Bronchial epithelial cell (primary cell): ENCODE measurements around the gene USH2A. TPM values are rescaled to one million over a fixed set of nuclear protein-coding genes. Genes with fewer than 3 reads are reported as not detected.

Source experiments
- DNase-seq: peaks from one replicate; pipeline ENCODE4 v3.0.0-alpha.2; 2010; ENCODE audit warnings: low read depth
- FAIRE-seq: peaks from 2 replicates; lab custom pipeline; 2011; peaks lifted over from hg19 to GRCh38; lab: Jason Lieb, UNC
- H3K27me3 ChIP-seq: 2 replicates; pipeline ENCODE4 v1.5.1; 2011; ENCODE audit warnings: low read length; ENCODE audit not compliant: control insufficient read depth, insufficient read depth
- H3K36me3 ChIP-seq: 2 replicates; pipeline ENCODE4 v1.5.1; 2011; ENCODE audit warnings: low read length; ENCODE audit not compliant: control insufficient read depth, insufficient read depth
- H3K4me3 ChIP-seq: 2 replicates; pipeline ENCODE4 v1.5.1; 2011; ENCODE audit warnings: mild to moderate bottlenecking, low read depth, low read length, control low read depth
- CTCF ChIP-seq: IDR thresholded peaks from 2 replicates; pipeline ENCODE4 v1.5.1; 2011; ENCODE audit warnings: mild to moderate bottlenecking, moderate library complexity, low read length, control low read depth, inconsistent platforms; ENCODE audit not compliant: insufficient read depth, severe bottlenecking
- total RNA-seq: library from RNA; depleted of rRNA; stranded (reverse); fragments of >200 nt; gene quantifications from 2 replicates; pipeline ENCODE4 v1.2.1, GENCODE V29; 2014

The USH2A gene
- total RNA-seq, 1 donor from 2014 or later, result not detected

DNA sequence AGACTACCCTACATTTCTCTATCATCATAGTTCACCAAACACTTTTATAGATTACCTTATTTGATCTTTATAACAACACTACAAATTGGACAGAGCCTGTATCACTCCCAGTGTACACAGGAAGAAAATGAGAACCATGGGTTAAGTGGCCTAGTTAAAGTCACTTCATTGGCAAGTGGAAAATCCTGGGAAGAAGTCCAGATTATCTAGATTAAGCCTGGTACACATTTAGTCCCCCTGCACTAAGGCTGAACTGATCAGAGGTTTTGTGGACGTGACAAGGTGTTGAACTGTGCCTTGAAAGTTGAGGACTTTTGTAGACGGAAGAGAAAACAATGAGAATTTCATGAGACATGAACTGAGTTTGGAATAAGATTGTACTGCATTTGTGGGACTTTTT lies 7.5 kb upstream of the USH2A start:
- FAIRE-seq, result no peak
- no peak overlapping the region for H3K4me3 ChIP-seq
- no peak for TF ChIP-seq CTCF

GRCh38 chr1:216425577-216425976 lies 2.3 kb upstream of the USH2A start:
- H3K4me3 ChIP-seq, result no peak overlapping the region
- no peak for FAIRE-seq
- H3K36me3 ChIP-seq, result no peaks in the 10 kb centered on the region
- no peaks in the 10 kb centered on the region for H3K27me3 ChIP-seq
- no peak for DNase-seq
- TF ChIP-seq CTCF, result no peak

More for the DNA sequence above, 7.5 kb upstream of the USH2A start:
- DNase-seq, result no peak
- H3K27me3 ChIP-seq, result no peaks in the 10 kb centered on the region
- no peaks in the 10 kb centered on the region for H3K36me3 ChIP-seq

DNA sequence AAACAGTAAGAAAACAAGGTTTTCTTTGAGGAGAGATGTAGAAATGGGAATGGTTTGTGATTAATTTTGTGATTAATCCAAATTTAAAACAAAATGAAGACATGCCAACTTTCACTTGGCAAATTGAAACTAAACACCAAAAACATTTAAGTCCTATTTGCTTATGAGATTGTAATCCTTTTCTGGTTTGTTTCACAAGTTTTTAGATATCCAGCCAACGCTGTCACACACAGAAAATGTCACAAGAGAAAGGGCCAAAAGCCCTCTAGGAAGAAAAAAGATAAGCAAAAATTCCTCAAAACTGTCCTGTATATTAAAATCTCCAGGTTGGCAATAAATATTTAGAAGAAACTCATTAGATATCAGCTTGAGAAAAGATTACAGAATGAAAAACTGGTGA lies 2.5 kb downstream of the USH2A start:
- DNase-seq (no peak), FAIRE-seq (no peak)
- Histone ChIP-seq H3K27me3 (no peaks in the 10 kb centered on the region), H3K4me3 (no peak overlapping the region), H3K36me3 (no peaks in the 10 kb centered on the region)
- no peak for TF ChIP-seq CTCF

GRCh38 chr1:216420263-216420662 lies 3.0 kb downstream of the USH2A start:
- no peaks in the 10 kb centered on the region for H3K36me3 ChIP-seq
- DNase-seq (no peak), FAIRE-seq (no peak)
- TF ChIP-seq CTCF, result no peak
- H3K27me3 ChIP-seq, result no peaks in the 10 kb centered on the region
- no peak overlapping the region for H3K4me3 ChIP-seq

DNA sequence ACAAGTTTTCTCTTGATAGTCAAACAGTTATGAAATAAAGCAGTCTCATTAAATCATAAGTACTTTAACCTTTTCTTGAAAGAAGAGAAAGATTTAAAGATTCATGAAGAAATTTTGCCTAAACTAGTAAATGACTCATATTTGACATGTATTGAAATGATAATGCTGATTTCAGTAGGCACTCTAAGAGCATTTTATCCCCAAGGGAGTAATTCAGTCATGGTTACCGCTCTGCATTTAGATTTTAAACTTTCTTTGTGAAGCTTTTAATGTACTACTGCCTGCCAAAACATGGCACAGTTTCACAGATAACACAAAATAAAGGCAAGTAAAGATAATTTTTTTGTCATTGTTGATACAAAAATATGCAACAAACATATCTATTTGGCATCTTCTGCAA lies 6.8 kb downstream of the USH2A start:
- Histone ChIP-seq H3K36me3 (no peaks in the 10 kb centered on the region), H3K27me3 (no peaks in the 10 kb centered on the region), H3K4me3 (no peak overlapping the region)
- FAIRE-seq (no peak), DNase-seq (peak; percentile 1)
- no peak for TF ChIP-seq CTCF

- FAIRE-seq, result no peak
- Histone ChIP-seq H3K27me3 (no peaks in the 10 kb centered on the region), H3K4me3 (no peak overlapping the region), H3K36me3 (no peaks in the 10 kb centered on the region)
- no peak for TF ChIP-seq CTCF
- no peak for DNase-seq
Measured at GRCh38 chr1:216410026-216410425, 13.2 kb downstream of the USH2A start.
